Fibroblast of skin of left biceps (primary cell): ENCODE results near the gene DIPK1A.

Source experiments
- DNase-seq, 2 experiments: peaks; one replicate each; pipeline ENCODE4 v3.0.0-alpha.2; 2013; ENCODE audit warnings: low read depth in 2 of 2

The DIPK1A gene

DNA sequence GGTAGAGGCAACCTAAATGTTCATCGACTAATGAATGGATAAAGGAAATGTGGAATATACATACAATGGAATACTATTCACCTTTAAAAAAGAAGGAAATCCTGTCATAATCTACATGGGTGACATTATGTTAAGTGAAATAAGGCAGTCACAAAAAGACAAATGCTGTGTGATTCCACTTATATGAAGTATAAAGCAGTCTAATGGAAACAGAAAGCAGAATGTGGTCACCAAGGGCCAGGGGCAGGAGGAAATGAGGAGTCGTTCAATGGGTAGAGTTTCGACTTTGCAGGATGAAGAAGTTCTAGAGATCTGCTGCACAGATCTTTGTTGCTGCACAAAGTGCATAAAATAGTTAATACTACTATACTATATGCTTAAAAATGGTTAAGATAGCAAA lies 7.8 kb downstream of the DIPK1A start:
- DNase-seq, result no peak

DNA sequence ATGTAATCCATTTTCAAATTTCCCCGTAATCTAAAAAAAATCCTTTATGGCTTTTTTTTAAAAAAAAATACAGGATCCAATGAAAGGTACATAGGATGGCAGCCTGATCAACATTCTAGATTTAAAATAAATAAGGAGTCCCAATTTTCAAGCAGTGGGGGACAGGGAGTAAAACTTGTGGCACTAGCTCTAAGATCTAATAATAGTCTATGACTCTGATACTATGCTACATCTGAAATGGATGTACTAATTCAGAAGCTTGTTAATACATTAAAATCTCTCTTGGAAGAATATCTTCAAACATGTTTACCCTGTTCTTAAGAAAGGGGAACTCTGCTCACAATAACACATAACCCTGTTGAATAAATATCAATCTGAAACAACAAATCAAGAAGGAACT lies 8.5 kb downstream of the DIPK1A start:
- DNase-seq, result no peak

DNA sequence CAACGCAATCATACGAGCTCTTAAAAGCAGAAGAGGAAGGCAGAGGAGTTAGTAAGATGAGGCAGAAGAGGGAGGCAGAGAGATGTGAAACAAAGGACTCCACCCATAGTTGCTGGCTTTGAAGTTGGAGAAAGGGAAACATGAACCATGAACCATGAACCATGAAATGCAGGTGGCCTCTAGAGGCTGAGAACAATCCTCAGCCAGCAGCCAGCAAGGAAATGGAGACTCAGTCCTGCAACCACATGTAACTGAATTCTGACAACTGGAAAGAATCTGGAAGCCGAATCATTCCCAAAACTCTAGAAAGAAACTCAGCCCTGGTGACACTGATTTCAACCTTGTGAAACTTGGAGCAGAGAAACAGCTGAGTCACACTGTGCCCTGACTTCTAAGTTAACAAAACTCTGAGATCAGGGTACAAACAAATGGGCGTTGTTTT lies 10.1 kb downstream of the DIPK1A start:
- DNase-seq, result no peak

DNA sequence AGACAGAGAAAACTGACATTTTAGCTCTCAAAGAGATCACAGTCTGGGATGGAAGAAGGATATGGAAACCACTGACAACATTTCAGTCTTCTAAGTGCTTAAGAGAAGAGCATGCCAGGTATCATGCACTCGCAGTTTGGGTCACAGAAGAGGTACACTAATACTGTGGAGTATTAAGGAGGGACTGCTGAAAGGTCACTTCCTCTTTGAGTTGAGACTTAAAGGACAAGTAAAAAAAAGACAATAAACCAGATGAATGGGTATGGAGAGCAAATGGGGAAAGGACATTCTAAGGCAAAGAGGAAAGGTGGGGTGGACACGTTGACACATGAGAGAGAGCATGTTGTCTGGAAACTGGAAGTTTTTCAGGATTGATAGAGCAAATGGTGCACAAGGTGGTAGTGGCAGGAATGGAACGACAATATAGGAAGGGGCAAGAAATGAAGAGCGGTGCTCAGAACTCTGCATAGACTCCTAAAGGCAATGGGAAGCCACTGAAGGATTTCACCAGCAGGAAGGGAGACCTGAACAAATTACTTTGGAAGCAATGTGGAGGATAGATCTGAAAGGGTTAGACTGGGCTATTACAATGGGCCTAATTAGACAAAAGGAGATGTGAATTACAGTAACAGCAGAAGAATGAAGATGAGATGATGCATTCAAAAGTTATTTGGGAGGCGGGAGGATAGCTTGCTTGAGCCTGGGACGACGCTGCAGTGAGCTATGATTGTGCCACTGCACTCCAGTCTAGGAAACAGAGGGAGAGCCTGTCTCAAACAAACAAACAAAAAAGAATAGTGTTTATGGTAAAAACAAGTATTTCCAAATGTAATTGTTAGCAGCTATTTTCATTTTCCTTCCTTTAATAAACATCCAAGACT lies 11.1 kb downstream of the DIPK1A start:
- DNase-seq, result no peak

DNA sequence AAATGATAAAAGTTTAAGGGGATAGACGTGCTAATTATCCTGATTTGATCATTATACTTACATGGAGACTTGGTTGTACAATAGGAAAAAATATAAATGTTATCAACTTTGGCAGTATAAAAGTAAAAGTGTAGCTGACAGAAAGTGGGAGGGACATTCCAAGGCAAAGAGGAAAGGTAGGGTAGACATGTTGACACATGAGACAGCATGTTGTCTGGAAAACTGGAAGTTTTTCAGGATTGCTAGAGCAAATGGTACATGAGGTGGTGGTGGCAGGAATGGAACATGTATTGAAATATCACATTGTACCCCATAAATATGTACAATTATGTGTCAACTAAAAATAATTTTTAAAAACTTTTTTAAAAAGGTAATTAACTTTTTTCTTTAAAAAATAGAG lies 13.2 kb downstream of the DIPK1A start:
- DNase-seq, result no peak

DNA sequence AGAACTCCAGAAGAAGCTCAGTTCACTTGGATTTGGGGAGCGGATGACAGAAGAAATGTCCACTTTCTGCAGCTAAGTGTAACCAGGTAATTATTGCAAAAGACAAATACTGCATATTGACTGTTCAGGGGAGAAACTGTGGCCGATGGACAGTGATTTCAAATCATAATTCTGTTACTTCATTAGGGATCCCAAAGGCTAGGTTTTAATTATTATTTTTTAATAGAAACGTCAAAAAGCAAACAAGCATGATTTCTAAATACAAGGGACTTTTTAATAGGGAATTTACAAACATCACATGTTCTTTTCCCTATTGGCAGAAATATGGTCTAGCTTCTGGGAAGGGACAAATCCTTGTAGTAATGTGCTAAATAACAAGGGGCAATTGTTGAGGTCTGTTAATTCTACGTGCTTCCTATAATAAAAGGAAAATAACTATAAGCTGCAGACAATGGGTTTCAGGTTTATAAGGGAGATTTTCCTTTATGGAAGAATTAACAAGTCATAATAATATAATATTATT lies 15.5 kb downstream of the DIPK1A start:
- DNase-seq, result no peak

DNA sequence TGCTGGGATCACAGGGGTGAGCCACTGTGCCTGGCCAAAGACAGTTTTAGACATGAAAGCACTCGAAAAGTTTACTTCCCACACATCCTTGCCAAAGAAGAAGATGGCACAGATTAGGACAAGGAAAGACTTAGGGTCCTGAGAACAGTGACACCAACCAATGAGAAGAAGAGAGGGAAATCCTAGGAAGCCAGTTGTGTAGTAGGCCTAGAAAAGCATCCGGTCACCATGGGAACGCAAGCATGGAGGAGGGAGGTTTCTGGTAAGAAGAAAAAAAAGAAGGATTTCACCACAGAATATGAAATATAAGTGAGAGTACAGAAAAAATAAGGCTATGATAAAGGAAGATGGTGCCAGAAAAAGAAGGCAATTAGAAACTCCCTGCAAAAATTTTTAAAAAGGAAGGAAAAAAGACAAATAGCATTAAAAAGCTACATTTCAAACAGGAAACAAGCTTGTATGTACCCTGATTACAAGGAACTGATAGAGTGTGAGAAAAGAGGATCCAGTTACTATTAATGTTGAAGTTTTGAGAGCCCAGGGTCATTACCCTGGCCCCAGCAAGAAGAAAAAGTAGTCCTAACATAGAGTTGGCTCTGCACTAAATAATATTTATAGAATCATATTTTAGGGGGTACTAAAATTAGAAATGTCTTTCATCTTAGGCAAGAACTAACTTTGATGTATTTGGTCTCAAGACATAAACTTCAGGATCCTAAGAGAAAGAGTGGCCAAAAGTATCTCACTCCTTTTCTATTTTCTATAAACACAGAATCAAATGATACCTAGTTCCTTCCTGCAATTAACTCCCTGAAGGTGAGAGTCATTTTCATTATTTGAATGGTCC lies 16.1 kb downstream of the DIPK1A start:
- no peak for DNase-seq

DNA sequence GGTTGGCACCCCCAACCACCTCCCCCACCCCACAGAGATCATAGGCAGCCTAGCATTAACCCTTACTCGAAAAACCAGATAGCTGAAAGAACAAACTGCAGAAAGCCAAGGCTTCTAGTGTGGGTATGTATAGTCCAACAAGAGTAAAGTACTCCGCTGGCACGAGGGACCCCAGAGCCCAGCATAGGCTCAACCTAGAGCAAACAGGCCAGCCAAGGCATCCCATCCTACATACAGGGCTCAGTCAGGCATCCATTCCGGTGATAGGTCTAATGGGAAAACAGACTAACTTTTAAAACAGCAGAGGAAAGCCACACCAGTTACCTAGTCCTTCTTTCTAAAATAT lies 17.8 kb downstream of the DIPK1A start:
- no peak for DNase-seq

DNA sequence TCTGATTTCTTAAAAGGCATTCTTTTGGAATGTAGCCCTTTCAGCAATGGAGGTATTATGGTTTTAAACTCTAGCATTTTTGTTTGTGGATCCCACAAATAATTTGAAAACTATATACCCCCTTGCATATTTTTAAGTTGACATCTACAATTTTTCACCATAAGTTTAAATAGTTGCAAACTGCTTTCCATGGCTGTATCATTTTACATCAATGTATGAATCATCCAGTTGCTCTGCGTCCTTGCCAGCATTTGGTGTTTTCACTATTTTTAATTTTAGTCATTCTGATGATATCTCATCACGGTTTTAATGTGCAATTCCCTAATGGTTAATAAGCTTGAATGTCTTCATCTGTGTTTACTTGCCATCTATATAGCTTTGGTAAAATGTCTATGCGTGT lies 20.7 kb downstream of the DIPK1A start:
- DNase-seq, result peak in 1 of 2 experiments; percentile 70

DNA sequence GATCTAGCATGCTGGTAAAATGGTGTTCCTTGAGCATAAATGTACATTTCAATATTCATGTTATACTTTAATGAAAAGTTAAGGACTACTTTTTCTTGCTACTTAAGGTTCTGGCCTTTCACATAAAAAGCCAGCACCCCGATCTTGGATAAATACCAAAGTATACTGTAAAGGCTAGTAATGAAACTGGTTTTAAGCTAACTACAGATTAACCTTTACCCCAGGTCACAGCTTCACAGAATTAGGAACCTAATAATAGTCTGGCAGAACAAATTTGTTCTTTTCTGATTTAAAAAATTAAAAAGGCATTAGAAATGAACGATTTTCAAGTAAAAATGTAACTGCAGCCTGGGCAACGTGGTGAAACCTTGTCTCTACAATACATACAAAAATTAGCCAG lies 23.5 kb downstream of the DIPK1A start:
- DNase-seq, result no peak

DNA sequence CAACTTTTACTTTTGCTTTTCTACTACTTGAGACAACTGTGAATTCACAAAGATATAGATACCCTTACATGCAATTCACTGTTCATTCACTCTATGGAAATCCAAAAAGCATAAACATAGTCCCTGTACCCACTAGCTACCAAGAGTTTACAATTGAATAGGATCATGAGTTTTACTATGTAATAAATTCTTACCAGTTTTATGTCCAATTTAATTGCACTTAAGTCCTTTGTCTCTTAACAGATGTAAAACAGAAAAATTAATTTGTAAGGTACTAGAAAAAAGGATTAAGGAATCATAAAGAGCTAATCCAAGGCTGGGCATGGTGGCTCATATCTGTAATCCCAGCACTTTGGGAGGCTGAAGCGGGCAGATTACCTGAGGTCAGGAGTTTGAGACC lies 24.4 kb downstream of the DIPK1A start:
- DNase-seq, result no peak

DNA sequence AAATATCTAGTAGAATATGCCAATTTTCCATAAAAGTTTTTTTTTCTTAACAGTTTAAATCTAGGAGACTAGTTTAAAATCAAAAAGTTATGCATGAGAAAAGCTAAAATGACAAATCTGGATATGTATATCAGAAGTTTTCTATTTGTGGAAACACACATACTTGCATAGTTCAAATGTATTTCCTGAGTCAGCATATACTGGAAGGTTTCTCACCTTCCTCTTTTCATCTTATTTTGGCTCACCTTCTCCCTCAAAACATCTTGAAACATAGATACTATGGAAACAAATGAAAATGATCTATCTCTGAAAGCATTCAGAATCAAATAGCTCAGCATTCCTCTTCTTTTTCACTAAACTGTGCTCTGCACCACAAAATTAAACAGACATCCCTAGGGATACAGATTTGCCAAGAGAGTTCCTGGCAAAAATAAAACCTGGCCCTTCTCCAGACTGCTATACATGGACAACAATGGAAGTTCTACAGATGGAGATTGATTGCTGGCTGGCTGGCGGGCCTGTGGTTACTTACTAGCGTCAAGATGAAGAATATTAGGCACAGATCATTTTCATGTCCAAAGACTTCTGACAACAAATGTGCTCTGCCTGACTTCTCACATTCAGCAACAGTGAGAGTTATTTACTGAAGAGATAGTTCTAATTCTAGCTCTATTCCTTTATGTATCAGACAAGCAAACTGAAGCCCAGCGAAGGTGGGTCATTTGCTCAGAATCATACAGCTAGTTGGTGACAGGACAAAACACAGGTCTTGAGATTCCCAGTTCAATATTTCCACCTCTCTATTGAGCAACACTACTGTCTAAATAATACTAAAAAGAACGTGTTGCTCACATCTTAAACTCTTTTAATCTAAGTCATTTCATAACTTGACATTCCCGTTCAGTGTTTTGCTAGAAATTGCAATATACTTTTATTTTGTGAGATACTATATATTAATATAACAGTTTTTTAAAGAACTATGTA lies 26.6 kb downstream of the DIPK1A start:
- peak; percentile 99 for DNase-seq

DNA sequence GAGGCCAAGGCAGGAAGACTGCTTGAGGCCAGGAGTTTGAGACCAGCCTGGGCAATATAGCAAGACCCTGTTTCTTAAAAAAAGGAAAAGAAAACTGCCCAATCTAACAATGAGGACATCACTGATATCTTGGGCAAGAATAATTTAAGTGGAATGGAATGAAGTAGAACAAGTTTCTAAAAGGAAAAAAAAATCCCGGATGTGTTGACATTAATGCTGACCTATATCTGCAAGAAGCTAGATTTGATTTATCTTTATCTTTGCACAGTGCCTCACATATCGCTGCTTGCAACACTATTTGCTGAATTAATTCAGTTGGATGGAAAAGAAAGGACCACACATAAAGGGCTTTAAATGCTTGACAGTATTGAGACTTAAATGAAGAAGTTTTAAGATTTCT lies 27.8 kb downstream of the DIPK1A start:
- DNase-seq, result no peak

DNA sequence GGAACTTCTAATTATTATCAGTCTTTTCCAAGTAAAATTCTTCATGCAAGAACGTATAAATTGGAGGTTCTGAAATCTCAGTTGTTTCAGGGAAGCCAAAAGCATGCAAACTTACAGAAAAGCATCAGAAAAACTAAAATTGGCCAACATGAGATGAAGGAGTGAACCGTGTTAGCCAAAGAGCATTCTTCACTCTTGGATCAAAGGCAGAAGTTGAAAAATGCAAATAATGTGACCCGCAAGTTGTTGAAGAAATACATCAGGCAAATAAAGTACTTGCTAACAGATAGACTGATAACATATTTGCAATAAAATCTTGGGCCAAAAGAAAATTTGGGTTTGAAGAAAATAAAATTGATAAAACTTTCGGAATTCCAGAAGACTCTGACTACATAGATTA lies 29.6 kb downstream of the DIPK1A start:
- no peak for DNase-seq

DNA sequence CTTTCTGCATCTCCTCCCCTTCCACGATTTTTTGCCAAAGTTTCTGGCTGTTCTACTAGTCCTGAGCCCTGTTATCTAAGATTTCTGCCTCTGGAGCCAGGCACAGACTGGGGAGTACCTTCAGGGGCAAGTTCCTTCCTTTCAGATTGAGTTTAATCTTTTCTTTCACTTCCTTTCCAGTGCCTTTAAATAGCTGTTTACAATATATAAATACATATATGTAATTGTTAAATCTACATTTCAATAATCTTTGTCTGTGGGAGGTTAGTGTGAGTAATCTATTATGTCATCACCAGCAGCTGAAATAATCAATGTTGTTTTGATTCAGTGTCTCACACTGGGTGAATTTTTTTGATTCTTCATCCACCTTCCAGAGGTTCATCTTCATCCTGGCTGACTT lies 31.8 kb downstream of the DIPK1A start:
- DNase-seq, result no peak

DNA sequence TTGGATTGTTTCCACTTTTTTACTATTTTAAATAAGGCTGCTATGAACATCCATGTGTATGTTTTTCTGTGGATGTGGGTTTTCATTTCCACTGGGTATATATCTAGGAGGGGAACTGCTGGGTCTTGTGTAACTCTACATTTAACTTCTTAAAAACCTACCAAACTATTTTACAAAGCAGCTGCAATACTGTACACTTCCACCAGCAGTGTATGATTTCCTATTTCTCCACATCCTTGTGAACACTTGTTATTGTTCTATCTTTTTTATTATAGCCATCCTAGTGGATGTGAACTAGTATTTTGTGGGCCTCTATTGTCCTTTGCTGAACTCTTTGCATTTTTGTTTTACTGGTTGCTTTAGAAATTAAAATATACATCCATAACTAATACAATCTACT lies 33.4 kb downstream of the DIPK1A start:
- no peak for DNase-seq

DNA sequence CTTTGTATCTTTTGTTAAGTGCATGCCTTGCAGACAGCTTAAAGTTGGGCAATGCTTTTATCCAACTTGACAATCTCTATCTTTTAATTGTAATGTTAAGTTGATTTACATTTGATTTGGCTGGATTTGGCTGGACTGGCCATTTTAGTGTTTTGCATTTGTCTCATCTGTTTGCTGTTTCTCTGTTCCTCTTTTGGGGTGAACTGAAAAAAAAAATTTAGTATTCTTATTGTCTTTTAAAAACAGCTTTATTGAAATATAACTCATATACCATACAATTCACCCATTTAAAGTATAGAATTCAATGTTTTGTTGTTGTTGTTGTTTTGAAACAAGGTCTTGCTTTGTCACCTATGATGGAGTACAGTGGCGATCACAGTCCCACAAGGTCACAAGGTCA lies 34.4 kb downstream of the DIPK1A start:
- DNase-seq, result no peak

DNA sequence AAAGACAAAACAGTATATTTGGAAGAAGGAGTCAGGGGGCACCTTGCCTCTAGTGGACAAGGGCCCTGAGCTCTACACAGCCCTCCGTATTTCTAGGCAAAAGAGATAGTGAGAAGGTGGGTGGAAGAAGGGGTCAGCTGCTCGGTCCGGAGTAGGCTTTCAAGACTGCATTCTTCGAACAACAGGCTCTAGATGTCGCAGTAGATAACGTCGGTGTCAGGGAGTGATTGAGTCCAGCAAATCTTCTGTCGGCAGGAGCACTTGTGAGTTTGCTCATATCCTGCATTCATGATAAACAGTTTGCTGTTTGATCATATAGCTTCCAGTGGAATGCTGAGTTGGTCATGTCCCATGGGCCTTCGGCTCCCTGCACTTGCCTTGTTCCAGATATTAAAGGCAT lies 36.8 kb downstream of the DIPK1A start:
- DNase-seq, result no peak

DNA sequence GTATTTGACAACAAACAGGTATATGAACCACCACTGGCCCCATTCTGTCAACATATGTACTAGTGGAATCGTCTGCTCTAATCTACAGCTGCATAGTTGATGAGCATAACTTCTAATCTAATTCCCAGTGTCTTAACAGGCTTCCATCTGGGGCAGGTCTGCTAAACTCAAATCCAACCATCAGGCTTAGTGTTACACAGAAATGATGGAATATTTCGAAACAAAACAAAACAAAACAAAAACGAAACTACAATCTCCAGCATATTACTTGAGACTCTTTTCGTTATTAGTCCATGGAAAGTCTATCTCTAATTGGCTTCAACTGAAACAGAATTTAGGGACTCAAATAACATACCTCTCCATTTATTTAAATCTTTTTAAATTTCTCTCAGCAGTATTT lies 37.6 kb downstream of the DIPK1A start:
- no peak for DNase-seq

DNA sequence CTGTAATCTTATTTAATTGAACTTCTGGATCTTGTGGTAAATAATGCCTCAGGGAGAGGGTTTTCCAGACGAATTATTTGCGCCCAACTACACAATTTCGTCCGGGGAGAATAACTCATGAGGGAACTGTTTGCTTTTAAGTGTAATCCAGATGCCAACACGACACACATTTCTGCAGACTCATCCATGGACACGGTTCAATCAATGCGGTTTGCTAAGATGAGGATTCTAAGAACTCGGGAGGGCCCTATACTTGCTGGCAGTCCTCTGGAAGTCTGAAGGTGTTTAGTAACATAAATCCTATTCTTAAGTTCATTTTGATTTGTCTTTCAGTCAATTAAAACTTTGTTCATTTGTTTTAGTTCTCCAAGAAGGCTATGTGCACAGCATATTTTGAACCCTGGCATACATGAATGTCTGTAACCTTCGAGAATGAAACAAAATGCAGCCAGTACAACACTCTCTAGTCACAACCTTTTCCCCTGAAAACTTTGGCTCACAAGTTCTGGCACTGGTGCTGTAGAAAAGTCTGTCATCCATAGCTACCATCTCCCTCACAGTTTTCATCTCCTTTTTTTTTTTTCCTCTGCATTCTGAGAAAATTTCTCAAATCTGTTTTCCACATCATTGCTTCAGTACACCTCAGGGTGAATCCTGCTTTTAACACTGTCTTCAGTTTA lies 38.8 kb downstream of the DIPK1A start:
- no peak for DNase-seq
